GM19324 (cell line): ENCODE results near the gene SLC11A2.
A peak's percentile ranks its signal among the peaks of the same experiment; 100 is the strongest.
"Not testable (repeated sequence)": the region's sequence is repeated elsewhere in the genome, so short reads cannot be mapped to it uniquely, and the experiment has no call there.

Experiments
- ATAC-seq: cut with Tn5 transposase; IDR thresholded peaks from one replicate; pipeline ENCODE4 v1.9.1; 2021; ENCODE audit warnings: mild to moderate bottlenecking, moderate library complexity; ENCODE audit not compliant: unreplicated experiment, low FRiP score

SLC11A2 gene

GRCh38 chr12:50999093-50999492 is 27.1 kb downstream of the SLC11A2 start:
- no peak for ATAC-seq

GRCh38 chr12:50992819-50993218 is 33.4 kb downstream of the SLC11A2 start:
- ATAC-seq: no peak

- no peak for ATAC-seq
Observed at GRCh38 chr12:50991291-50991690, 34.9 kb downstream of the SLC11A2 start.

- no peak for ATAC-seq
Observed at GRCh38 chr12:50990791-50991190, 35.4 kb downstream of the SLC11A2 start.

GRCh38 chr12:50990147-50990727 is 35.9 kb downstream of the SLC11A2 start:
- ATAC-seq: no peak

- ATAC-seq: no peak
Observed at GRCh38 chr12:50988871-50989270, 37.3 kb downstream of the SLC11A2 start.

- ATAC-seq: no peak
Observed at GRCh38 chr12:50988051-50988450, 38.1 kb downstream of the SLC11A2 start.

- no peak for ATAC-seq
Observed at GRCh38 chr12:50986966-50987737, 39.0 kb downstream of the SLC11A2 start.

GRCh38 chr12:50985322-50985721 is 40.9 kb downstream of the SLC11A2 start:
- ATAC-seq: no peak

- no peak for ATAC-seq
Observed at GRCh38 chr12:50984586-50985298, 41.4 kb downstream of the SLC11A2 start.

- ATAC-seq: no peak
Observed at GRCh38 chr12:50981319-50982239, 44.6 kb downstream of the SLC11A2 start.

- ATAC-seq: no peak
Observed at GRCh38 chr12:50980545-50980944, 45.6 kb downstream of the SLC11A2 start.

GRCh38 chr12:50979369-50980052 is 46.7 kb downstream of the SLC11A2 start:
- ATAC-seq: peak; percentile 60

- no peak for ATAC-seq
Observed at GRCh38 chr12:50971946-50972345, 54.2 kb downstream of the SLC11A2 start.

GRCh38 chr12:50964432-50964831 is 61.8 kb downstream of the SLC11A2 start:
- ATAC-seq: no peak

GRCh38 chr12:50961708-50962107 is 64.5 kb downstream of the SLC11A2 start:
- no peak for ATAC-seq

GRCh38 chr12:50960130-50960529 is 66.1 kb downstream of the SLC11A2 start:
- no peak for ATAC-seq

GRCh38 chr12:50955697-50956096 is 70.5 kb downstream of the SLC11A2 start:
- ATAC-seq: no peak

- ATAC-seq: no peak
Observed at GRCh38 chr12:50955288-50955687, 70.9 kb downstream of the SLC11A2 start.

- ATAC-seq: not testable (repeated sequence)
Observed at GRCh38 chr12:50954789-50955188, 71.4 kb downstream of the SLC11A2 start.
